ENCODE results near the gene GPR39.
"Not testable (repeated sequence)": the region's sequence is repeated elsewhere in the genome, so short reads cannot be mapped to it uniquely, and the experiment has no call there.

GPR39 gene

DNA sequence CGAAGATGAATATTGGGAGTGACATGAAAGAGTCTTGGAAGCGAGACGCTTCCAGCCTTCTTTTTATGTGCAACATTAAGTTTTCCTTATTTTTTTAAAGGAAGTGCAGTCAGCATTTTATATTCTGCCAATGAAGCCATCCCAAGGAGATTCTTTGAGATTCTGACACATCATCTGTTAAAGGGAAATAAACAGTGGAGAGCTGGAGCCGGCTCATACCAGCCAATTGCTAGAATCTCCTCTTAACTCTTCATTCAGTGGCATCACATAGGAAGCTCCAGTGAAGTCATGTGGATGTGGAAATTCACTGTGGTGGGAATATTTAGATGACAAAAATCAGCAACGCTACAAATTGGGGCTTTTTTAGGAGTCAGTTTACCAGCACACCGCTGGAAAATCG lies 23.7 kb upstream of the GPR39 start (continued):
- no peak for TF ChIP-seq ZFP3 (CRISPR knock-in tag; IDR thresholded peaks at IDR 0.05)
- TF ChIP-seq, protein P1, sequence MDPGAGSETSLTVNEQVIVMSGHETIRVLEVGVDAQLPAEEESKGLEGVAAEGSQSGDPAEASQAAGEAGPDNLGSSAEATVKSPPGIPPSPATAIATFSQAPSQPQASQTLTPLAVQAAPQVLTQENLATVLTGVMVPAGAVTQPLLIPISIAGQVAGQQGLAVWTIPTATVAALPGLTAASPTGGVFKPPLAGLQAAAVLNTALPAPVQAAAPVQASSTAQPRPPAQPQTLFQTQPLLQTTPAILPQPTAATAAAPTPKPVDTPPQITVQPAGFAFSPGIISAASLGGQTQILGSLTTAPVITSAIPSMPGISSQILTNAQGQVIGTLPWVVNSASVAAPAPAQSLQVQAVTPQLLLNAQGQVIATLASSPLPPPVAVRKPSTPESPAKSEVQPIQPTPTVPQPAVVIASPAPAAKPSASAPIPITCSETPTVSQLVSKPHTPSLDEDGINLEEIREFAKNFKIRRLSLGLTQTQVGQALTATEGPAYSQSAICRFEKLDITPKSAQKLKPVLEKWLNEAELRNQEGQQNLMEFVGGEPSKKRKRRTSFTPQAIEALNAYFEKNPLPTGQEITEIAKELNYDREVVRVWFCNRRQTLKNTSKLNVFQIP (CRISPR knock-in tag; IDR thresholded peaks at IDR 0.05; ENCODE audit: borderline replicate concordance, low read depth), result no peak

DNA sequence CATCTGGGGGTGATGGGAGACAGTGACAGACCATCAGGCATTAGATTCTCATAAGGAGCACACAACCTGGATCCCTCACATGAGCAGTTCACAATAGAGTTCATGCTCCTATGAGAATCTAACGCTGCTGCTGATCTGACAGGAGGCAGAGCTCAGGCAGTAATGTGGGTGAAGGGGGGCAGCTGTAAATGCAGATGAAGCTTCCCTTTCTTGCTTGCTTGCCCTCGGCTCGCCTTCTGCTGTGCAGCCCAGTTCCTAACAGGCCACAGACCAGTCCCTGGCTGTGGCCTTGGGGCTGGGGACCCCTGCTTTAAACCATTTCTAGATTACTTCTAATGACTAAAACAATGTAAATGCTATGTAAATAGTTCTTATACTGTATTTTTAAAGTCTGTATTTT lies 19.6 kb upstream of the GPR39 start:
- not testable (repeated sequence) for ATAC-seq

DNA sequence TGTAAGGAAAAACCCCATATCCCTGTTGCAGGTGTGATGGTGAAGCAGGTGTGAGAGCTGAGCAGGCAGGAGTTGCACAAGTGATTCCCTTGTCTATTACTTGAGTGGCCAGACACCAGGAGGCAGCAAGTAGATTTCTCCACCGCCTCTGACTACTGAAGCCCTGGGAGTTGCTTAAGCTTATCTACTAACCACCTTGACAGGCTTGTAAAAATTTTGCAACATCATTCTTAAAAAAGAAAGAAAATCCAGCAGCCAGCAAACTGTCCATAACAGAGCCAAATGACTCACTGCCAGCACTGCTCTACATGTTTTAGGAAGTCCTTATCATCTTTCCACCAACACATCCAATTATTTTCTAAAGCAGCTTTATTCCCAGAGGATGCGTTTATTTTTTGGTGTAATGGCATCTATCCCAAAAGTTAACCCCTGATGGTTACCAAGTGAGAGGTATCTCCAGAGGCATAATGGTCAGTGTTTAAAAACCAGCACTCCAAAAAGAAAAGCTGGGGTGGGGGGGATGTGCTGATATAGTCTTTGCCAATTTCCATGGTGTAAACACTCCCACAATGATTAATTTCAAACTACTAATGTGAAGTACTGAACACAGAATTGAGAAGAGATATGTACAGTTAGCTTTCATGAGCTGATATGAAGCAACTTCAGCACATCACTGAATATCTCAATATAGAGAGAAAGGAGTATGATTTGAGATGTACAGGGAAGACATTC lies 16.3 kb upstream of the GPR39 start:
- no peak for ATAC-seq

DNA sequence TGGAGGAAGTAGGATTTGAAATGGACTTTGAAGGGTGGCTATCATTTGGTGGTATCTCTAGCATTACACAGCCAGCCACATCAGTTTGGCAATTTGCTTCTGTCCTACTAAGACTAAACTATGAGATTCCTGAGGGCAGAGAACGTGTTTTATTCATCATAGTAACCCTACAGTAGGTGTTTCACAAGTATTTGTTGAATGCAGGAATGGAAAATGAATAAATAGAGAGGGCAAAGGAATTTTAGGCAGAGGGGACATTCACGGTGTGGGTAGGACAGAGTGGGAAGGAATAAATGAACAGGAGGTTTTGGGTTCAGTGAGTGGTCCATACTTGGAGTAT lies 15.7 kb upstream of the GPR39 start:
- ATAC-seq, result no peak
- TF ChIP-seq OSR1 (CRISPR knock-in tag; IDR thresholded peaks at IDR 0.05) (no peak), CSDC2 (CRISPR knock-in tag; IDR thresholded peaks at IDR 0.05) (no peak), SNAI2 (CRISPR knock-in tag; IDR thresholded peaks at IDR 0.05) (no peak), ZFP3 (CRISPR knock-in tag; IDR thresholded peaks at IDR 0.05) (no peak), PPARA (CRISPR knock-in tag; IDR thresholded peaks at IDR 0.05; ENCODE audit: borderline replicate concordance) (no peak), ESRRG (CRISPR knock-in tag; IDR thresholded peaks at IDR 0.05) (no peak), GLIS3 (CRISPR knock-in tag; IDR thresholded peaks at IDR 0.05) (no peak), ISL1 (CRISPR knock-in tag; IDR thresholded peaks at IDR 0.05) (no peak), TCF4 (CRISPR knock-in tag; IDR thresholded peaks at IDR 0.05; ENCODE audit: borderline replicate concordance) (no peak), ZNF70 (CRISPR knock-in tag; IDR thresholded peaks at IDR 0.05) (no peak)
- TF ChIP-seq, protein P2, sequence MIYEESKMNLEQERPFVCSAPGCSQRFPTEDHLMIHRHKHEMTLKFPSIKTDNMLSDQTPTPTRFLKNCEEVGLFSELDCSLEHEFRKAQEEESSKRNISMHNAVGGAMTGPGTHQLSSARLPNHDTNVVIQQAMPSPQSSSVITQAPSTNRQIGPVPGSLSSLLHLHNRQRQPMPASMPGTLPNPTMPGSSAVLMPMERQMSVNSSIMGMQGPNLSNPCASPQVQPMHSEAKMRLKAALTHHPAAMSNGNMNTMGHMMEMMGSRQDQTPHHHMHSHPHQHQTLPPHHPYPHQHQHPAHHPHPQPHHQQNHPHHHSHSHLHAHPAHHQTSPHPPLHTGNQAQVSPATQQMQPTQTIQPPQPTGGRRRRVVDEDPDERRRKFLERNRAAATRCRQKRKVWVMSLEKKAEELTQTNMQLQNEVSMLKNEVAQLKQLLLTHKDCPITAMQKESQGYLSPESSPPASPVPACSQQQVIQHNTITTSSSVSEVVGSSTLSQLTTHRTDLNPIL (CRISPR knock-in tag; IDR thresholded peaks at IDR 0.05; ENCODE audit: low read depth), result no peak
- TF ChIP-seq, protein P3, sequence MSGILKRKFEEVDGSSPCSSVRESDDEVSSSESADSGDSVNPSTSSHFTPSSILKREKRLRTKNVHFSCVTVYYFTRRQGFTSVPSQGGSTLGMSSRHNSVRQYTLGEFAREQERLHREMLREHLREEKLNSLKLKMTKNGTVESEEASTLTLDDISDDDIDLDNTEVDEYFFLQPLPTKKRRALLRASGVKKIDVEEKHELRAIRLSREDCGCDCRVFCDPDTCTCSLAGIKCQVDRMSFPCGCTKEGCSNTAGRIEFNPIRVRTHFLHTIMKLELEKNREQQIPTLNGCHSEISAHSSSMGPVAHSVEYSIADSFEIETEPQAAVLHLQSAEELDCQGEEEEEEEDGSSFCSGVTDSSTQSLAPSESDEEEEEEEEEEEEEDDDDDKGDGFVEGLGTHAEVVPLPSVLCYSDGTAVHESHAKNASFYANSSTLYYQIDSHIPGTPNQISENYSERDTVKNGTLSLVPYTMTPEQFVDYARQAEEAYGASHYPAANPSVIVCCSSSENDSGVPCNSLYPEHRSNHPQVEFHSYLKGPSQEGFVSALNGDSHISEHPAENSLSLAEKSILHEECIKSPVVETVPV (CRISPR knock-in tag; IDR thresholded peaks at IDR 0.05), result no peak

More for the DNA sequence above, 16.3 kb upstream of the GPR39 start:
- TF ChIP-seq ZFP3 (CRISPR knock-in tag; IDR thresholded peaks at IDR 0.05), result no peak

DNA sequence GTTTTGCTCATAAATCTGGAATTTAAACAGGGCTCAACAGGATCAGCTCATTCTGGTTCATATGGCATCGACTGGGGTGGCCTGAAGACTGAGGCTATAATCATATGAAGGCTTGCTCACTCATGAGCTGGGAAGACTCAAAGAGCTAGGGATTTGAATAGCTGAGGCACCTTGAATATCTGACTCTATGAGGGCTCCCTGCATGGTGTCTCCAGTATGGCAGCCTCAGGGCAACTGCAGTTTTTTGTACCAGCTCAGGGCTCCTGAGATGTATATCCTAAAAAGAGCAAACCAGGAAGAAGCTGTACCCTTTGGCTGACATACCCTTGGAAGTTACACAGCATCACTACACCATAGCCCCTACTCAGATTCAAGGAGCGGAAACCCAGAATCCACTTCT lies 15.3 kb upstream of the GPR39 start:
- no peak for ATAC-seq
- TF ChIP-seq TOX (CRISPR knock-in tag; IDR thresholded peaks at IDR 0.05; ENCODE audit: borderline replicate concordance), result no peak
- no peak for TF ChIP-seq OSR1 (CRISPR knock-in tag; IDR thresholded peaks at IDR 0.05)
- TF ChIP-seq, protein P2 (CRISPR knock-in tag; IDR thresholded peaks at IDR 0.05; ENCODE audit: low read depth), result no peak
- TF ChIP-seq ZFP30 (CRISPR knock-in tag; IDR thresholded peaks at IDR 0.05), result no peak
- no peak for TF ChIP-seq ESRRG (CRISPR knock-in tag; IDR thresholded peaks at IDR 0.05)
- no peak for TF ChIP-seq ZC3H10 (CRISPR knock-in tag; IDR thresholded peaks at IDR 0.05)
- TF ChIP-seq, protein P1 (CRISPR knock-in tag; IDR thresholded peaks at IDR 0.05; ENCODE audit: borderline replicate concordance, low read depth), result no peak
- TF ChIP-seq GLIS3 (CRISPR knock-in tag; IDR thresholded peaks at IDR 0.05), result no peak
- TF ChIP-seq ZNF70 (CRISPR knock-in tag; IDR thresholded peaks at IDR 0.05), result no peak
- TF ChIP-seq TCF4 (CRISPR knock-in tag; IDR thresholded peaks at IDR 0.05; ENCODE audit: borderline replicate concordance), result no peak
- TF ChIP-seq, protein P3 (CRISPR knock-in tag; IDR thresholded peaks at IDR 0.05), result no peak
- TF ChIP-seq BACH2 (CRISPR knock-in tag; IDR thresholded peaks at IDR 0.05; ENCODE audit: borderline replicate concordance), result no peak
- TF ChIP-seq RARB (CRISPR knock-in tag; IDR thresholded peaks at IDR 0.05), result no peak
- no peak for TF ChIP-seq ZFP3 (CRISPR knock-in tag; IDR thresholded peaks at IDR 0.05)
- no peak for TF ChIP-seq ZNF565 (CRISPR knock-in tag; conservative IDR thresholded peaks at IDR 0.05; ENCODE audit: low read depth)
- TF ChIP-seq, protein P4, sequence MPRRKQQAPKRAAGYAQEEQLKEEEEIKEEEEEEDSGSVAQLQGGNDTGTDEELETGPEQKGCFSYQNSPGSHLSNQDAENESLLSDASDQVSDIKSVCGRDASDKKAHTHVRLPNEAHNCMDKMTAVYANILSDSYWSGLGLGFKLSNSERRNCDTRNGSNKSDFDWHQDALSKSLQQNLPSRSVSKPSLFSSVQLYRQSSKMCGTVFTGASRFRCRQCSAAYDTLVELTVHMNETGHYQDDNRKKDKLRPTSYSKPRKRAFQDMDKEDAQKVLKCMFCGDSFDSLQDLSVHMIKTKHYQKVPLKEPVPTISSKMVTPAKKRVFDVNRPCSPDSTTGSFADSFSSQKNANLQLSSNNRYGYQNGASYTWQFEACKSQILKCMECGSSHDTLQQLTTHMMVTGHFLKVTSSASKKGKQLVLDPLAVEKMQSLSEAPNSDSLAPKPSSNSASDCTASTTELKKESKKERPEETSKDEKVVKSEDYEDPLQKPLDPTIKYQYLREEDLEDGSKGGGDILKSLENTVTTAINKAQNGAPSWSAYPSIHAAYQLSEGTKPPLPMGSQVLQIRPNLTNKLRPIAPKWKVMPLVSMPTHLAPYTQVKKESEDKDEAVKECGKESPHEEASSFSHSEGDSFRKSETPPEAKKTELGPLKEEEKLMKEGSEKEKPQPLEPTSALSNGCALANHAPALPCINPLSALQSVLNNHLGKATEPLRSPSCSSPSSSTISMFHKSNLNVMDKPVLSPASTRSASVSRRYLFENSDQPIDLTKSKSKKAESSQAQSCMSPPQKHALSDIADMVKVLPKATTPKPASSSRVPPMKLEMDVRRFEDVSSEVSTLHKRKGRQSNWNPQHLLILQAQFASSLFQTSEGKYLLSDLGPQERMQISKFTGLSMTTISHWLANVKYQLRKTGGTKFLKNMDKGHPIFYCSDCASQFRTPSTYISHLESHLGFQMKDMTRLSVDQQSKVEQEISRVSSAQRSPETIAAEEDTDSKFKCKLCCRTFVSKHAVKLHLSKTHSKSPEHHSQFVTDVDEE (CRISPR knock-in tag; IDR thresholded peaks at IDR 0.05), result no peak
